Measurements from ENCODE around the gene TBC1D8B. TPM values are rescaled to one million over a fixed set of nuclear protein-coding genes. Genes with fewer than 3 reads are reported as not detected.

TBC1D8B gene
- total and polyA plus RNA-seq, 2 donors (not counting 1 experiment from before 2014, with no cell fraction given) = 0.46 to 9.1 TPM

DNA sequence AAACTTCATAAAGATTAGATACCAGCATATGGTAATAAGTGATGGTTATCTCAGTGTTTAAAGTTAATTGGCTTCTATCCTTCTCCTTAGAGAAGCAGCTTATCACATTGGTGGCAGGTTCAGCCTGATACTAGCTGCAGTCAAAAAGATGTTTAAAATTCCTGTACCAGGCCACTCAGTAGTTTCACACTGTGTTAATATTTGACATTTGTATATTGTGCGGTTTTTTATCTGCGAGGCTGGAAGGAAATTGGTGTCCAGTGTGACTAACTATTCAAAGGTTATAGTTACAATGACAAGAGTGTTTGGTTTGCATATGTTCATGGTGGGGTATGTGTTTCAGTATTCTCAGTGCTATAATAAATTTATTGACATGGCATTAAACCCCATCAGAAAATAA lies 27.5 kb upstream of the TBC1D8B start:
- no peaks in the 10 kb centered on the region for H3K27me3 Mint-ChIP-seq
- intact Hi-C loops (cut with micrococcal nuclease) = no loop called here
- H3K4me1 Mint-ChIP-seq = no peaks in the 10 kb centered on the region

DNA sequence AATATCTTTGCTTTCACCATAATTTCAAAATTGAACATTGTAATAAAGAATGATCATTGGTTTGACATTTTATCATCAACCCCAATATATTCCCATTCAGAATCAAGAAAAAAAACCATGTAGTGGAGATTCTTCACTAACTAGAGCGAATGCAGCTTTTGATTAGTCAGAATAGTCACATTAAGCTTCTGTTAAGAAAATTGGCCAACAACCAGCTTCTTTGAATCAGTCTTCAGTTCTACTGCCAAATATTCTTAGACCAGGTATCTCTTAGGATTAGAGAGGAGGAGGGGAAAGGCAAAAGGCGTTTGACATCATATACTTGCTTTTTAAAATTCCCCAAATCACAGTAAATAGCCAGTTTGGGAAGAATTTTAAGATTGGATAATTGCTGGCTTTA lies 22.2 kb upstream of the TBC1D8B start:
- Mint-ChIP-seq H3K4me3 (no peak overlapping the region), H3K27ac (no peak overlapping the region), H3K4me1 (no peaks in the 10 kb centered on the region), H3K27me3 (peaks cover 5% of the 10 kb centered on the region), H3K9me3 (ENCODE audit: insufficient read depth) (no peaks in the 10 kb centered on the region)
- Histone ChIP-seq H3K4me3 (ENCODE audit: control extremely low read depth in 1 of 5, extremely low read depth in 1 of 5, insufficient read depth in 1 of 5, low read depth in 2 of 5, low read length in 4 of 5) (no peak overlapping the region), H3K4me1 (ENCODE audit: control insufficient read depth in 2 of 2, insufficient read depth in 2 of 2, low read length in 2 of 2) (no peaks in the 10 kb centered on the region), H4K20me1 (ENCODE audit: control insufficient read depth, insufficient read depth, low read length, poor library complexity, severe bottlenecking) (no peaks in the 10 kb centered on the region), H3K27me3 (replicated peaks in 1 of 4; ENCODE audit: control extremely low read depth in 1 of 4, control insufficient read depth in 3 of 4, insufficient read depth in 4 of 4, low read length in 3 of 4) (peaks cover 0 to 8% (median 0%) of the 10 kb centered on the region in 4 experiments), H3K79me2 (ENCODE audit: control insufficient read depth, insufficient read depth, low read length) (no peaks in the 10 kb centered on the region), H3K27ac (ENCODE audit: low read length in 2 of 2) (no peak overlapping the region), H3K9ac (ENCODE audit: low read length) (no peak overlapping the region), H3K4me2 (replicated peaks; ENCODE audit: low read depth, low read length, poor library complexity, severe bottlenecking) (no peak overlapping the region), H3K36me3 (replicated peaks in 1 of 2; ENCODE audit: control extremely low read depth in 1 of 2, control insufficient read depth in 1 of 2, extremely low read depth in 1 of 2, insufficient read depth in 2 of 2, low read length in 1 of 2) (no peaks in the 10 kb centered on the region), H3K9me3 (ENCODE audit: control extremely low read depth in 1 of 3, control insufficient read depth in 2 of 3, insufficient read depth in 1 of 3, low read length in 2 of 3) (no peaks in the 10 kb centered on the region), H2AFZ (ENCODE audit: insufficient read depth, low read depth, low read length, poor library complexity, severe bottlenecking) (no peak overlapping the region)
- ChIA-PET POLR2A (no interaction called here), CTCF (no interaction called here)
- WGBS (ENCODE audit: insufficient coverage) = no CpG with 5 or more reads among the region's 2 CpGs
- intact Hi-C loops (cut with micrococcal nuclease) = no loop called here
- DNase-seq = no peak
- no peak for TF ChIP-seq EZH2 (IDR thresholded peaks at IDR 0.05; ENCODE audit: borderline replicate concordance, insufficient read depth, low read depth, low read length, poor library complexity, severe bottlenecking)
- TF ChIP-seq, protein P1, sequence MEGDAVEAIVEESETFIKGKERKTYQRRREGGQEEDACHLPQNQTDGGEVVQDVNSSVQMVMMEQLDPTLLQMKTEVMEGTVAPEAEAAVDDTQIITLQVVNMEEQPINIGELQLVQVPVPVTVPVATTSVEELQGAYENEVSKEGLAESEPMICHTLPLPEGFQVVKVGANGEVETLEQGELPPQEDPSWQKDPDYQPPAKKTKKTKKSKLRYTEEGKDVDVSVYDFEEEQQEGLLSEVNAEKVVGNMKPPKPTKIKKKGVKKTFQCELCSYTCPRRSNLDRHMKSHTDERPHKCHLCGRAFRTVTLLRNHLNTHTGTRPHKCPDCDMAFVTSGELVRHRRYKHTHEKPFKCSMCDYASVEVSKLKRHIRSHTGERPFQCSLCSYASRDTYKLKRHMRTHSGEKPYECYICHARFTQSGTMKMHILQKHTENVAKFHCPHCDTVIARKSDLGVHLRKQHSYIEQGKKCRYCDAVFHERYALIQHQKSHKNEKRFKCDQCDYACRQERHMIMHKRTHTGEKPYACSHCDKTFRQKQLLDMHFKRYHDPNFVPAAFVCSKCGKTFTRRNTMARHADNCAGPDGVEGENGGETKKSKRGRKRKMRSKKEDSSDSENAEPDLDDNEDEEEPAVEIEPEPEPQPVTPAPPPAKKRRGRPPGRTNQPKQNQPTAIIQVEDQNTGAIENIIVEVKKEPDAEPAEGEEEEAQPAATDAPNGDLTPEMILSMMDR (IDR thresholded peaks at IDR 0.05) = no peak
- no peak for ATAC-seq (ENCODE audit: low read depth)

More for the DNA sequence above, 27.5 kb upstream of the TBC1D8B start:
- Histone ChIP-seq H3K4me2 (replicated peaks; ENCODE audit: low read depth, low read length, poor library complexity, severe bottlenecking) (no peak overlapping the region), H3K27ac (ENCODE audit: low read length in 2 of 2) (no peak overlapping the region), H3K9ac (ENCODE audit: low read length) (no peak overlapping the region), H3K27me3 (replicated peaks in 1 of 4; ENCODE audit: control extremely low read depth in 1 of 4, control insufficient read depth in 3 of 4, insufficient read depth in 4 of 4, low read length in 3 of 4) (no peaks in the 10 kb centered on the region), H3K79me2 (ENCODE audit: control insufficient read depth, insufficient read depth, low read length) (no peaks in the 10 kb centered on the region), H2AFZ (ENCODE audit: insufficient read depth, low read depth, low read length, poor library complexity, severe bottlenecking) (no peak overlapping the region), H3K4me3 (ENCODE audit: control extremely low read depth in 1 of 5, extremely low read depth in 1 of 5, insufficient read depth in 1 of 5, low read depth in 2 of 5, low read length in 4 of 5) (no peak overlapping the region), H4K20me1 (ENCODE audit: control insufficient read depth, insufficient read depth, low read length, poor library complexity, severe bottlenecking) (no peaks in the 10 kb centered on the region), H3K4me1 (ENCODE audit: control insufficient read depth in 2 of 2, insufficient read depth in 2 of 2, low read length in 2 of 2) (no peaks in the 10 kb centered on the region), H3K9me3 (ENCODE audit: control extremely low read depth in 1 of 3, control insufficient read depth in 2 of 3, insufficient read depth in 1 of 3, low read length in 2 of 3) (no peaks in the 10 kb centered on the region), H3K36me3 (replicated peaks in 1 of 2; ENCODE audit: control extremely low read depth in 1 of 2, control insufficient read depth in 1 of 2, extremely low read depth in 1 of 2, insufficient read depth in 2 of 2, low read length in 1 of 2) (no peaks in the 10 kb centered on the region)
- no CpG with 5 or more reads among the region's 2 CpGs for WGBS (ENCODE audit: insufficient coverage)
- ChIA-PET CTCF (no interaction called here), POLR2A (no interaction called here)
- ATAC-seq (ENCODE audit: low read depth) = no peak
- Mint-ChIP-seq H3K27ac (no peak overlapping the region), H3K4me3 (no peak overlapping the region), H3K9me3 (ENCODE audit: insufficient read depth) (no peaks in the 10 kb centered on the region)
- TF ChIP-seq, protein P1 (IDR thresholded peaks at IDR 0.05) = no peak
- TF ChIP-seq EZH2 (IDR thresholded peaks at IDR 0.05; ENCODE audit: borderline replicate concordance, insufficient read depth, low read depth, low read length, poor library complexity, severe bottlenecking) = no peak
- DNase-seq = no peak
